ENCODE results near the gene GPT2. TPM values are rescaled to one million over a fixed set of nuclear protein-coding genes. Genes with fewer than 3 reads are reported as not detected.
A peak's percentile ranks its signal among the peaks of the same experiment; 100 is the strongest.

GPT2 gene
- total and polyA plus RNA-seq, 2 donors (not counting 3 experiments of a cell fraction or from before 2014, with no cell fraction given), result 10.8 to 17.9 TPM

DNA sequence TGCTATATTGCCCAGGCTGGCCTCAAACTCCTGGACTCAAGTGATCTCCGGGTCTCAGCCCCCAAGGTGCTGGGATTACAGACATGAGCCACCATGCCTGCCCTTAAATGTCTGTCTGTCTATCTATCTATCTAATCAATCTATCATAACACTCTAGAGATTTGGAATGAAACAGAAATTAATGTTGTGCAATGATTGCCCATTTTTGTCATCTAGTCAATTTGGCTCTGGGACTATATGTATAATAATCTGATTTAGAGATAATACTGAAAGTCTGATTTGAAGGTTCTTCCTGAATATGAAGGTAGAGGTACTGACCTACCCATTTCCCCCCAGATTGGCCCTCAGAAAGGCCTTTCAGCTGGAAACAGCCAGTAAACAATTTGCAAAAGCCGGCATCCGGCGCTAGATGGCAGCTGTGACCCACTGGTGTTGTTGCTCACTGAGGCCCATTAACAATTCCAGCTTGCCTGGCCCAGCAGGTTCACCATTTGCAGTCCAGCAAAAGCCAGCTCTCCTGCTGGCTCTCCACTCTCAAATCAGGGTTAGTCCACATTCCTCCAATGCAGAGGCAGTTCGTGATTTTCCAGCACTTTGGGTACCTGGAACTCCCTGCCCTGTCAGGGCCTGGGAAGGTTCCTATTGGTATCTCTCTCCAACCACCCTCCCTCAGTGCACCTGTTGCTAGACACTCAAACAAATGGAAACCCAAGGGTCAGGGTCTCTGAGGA is 30.3 kb upstream of the GPT2 start:
- Histone ChIP-seq H3K4me3 (replicated peaks in 1 of 3; ENCODE audit: insufficient read depth in 1 of 3, low read depth in 1 of 3, low read length in 3 of 3) (no peak overlapping the region), H3K4me1 (ENCODE audit: control insufficient read depth, extremely low read depth, insufficient read depth, low read length) (no peaks in the 10 kb centered on the region), H3K27ac (ENCODE audit: insufficient read depth, low read depth, low read length) (no peak overlapping the region), H3K9ac (replicated peaks; ENCODE audit: extremely low read depth, insufficient read depth, low read length) (no peak overlapping the region), H3K36me3 (ENCODE audit: control insufficient read depth in 2 of 2, extremely low read depth in 1 of 2, insufficient read depth in 2 of 2, low read length in 2 of 2) (no peaks in the 10 kb centered on the region), H4K20me1 (replicated peaks; ENCODE audit: control insufficient read depth, extremely low read depth, insufficient read depth, low read length) (no peaks in the 10 kb centered on the region), H3K4me2 (ENCODE audit: insufficient read depth, low read length) (no peak overlapping the region), H2AFZ (ENCODE audit: low read depth, low read length) (no peak overlapping the region), H3K9me1 (replicated peaks; ENCODE audit: control insufficient read depth, extremely low read depth, insufficient read depth, low read length) (no peaks in the 10 kb centered on the region), H3K79me2 (ENCODE audit: control insufficient read depth, insufficient read depth, low read length) (no peaks in the 10 kb centered on the region), H3K27me3 (ENCODE audit: control insufficient read depth in 2 of 2, insufficient read depth in 2 of 2, low read length in 2 of 2) (peaks cover 0 to 4% of the 10 kb centered on the region in 2 experiments), H3K9me3 (replicated peaks; ENCODE audit: control insufficient read depth, insufficient read depth, low read length) (no peaks in the 10 kb centered on the region)
- TF ChIP-seq POLR2A (IDR thresholded peaks at IDR 0.05; ENCODE audit: low read depth, low read length), result no peak
- TF ChIP-seq, protein P1, sequence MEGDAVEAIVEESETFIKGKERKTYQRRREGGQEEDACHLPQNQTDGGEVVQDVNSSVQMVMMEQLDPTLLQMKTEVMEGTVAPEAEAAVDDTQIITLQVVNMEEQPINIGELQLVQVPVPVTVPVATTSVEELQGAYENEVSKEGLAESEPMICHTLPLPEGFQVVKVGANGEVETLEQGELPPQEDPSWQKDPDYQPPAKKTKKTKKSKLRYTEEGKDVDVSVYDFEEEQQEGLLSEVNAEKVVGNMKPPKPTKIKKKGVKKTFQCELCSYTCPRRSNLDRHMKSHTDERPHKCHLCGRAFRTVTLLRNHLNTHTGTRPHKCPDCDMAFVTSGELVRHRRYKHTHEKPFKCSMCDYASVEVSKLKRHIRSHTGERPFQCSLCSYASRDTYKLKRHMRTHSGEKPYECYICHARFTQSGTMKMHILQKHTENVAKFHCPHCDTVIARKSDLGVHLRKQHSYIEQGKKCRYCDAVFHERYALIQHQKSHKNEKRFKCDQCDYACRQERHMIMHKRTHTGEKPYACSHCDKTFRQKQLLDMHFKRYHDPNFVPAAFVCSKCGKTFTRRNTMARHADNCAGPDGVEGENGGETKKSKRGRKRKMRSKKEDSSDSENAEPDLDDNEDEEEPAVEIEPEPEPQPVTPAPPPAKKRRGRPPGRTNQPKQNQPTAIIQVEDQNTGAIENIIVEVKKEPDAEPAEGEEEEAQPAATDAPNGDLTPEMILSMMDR (IDR thresholded peaks at IDR 0.05; ENCODE audit: extremely low read depth in 1 of 2, insufficient read depth in 1 of 2, low read depth in 1 of 2, low read length in 2 of 2), result peak; percentile 75 to 81
- TF ChIP-seq POLR2AphosphoS5 (IDR thresholded peaks at IDR 0.05; ENCODE audit: insufficient read depth, low read depth, low read length), result no peak
- CTCF ChIA-PET, result interaction anchor here (0.6 to 7.6 kb wide), 38 partner anchors 8 to 1777 kb away, joined by 3 to 401 read pairs (median 5); partner anchors contain the start of genes C16orf87 and GPT2
- POLR2A ChIA-PET, result no interaction called here
- BruUV-seq (replicated peaks), result no TSS peak
- peak; percentile 71 for DNase-seq (ENCODE audit: low read depth, low spot score)
- intact Hi-C loops (cut with micrococcal nuclease) (loop anchor here (1.0 kb wide), 3 partner anchors 30 to 75 kb away; partner anchors contain the start of gene GPT2), dilution Hi-C loops (cut with MboI; ENCODE audit: extremely low pct_ligation_motif_present, low sequenced_read_pairs) (no loop called here)
- FAIRE-seq, result peak; percentile 94

DNA sequence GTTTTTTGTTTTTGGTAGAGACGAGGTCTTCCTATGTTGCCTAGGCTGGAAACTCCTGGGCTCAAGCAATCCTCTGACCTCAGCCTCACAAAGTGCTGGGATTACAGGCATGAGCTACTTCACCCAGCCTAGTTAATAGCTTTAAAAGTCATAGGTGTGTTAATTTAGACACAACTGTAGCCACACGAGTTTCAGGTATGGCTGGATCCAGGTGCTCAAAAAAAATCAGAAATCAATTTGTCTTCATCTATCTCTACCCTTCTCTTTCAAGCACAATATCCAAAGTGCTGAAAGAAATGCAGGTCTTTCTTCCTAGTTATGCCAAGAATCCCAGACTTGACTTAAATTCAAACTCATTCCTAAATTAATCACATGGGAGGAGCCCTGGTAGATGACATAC is 29.3 kb upstream of the GPT2 start:
- BruUV-seq (replicated peaks), result no TSS peak
- Histone ChIP-seq H3K79me2 (ENCODE audit: control insufficient read depth, insufficient read depth, low read length) (no peaks in the 10 kb centered on the region), H4K20me1 (replicated peaks; ENCODE audit: control insufficient read depth, extremely low read depth, insufficient read depth, low read length) (no peaks in the 10 kb centered on the region), H3K4me2 (ENCODE audit: insufficient read depth, low read length) (no peak overlapping the region), H3K9me3 (replicated peaks; ENCODE audit: control insufficient read depth, insufficient read depth, low read length) (no peaks in the 10 kb centered on the region), H3K27me3 (ENCODE audit: control insufficient read depth in 2 of 2, insufficient read depth in 2 of 2, low read length in 2 of 2) (no peaks in the 10 kb centered on the region), H3K4me3 (replicated peaks in 1 of 3; ENCODE audit: insufficient read depth in 1 of 3, low read depth in 1 of 3, low read length in 3 of 3) (no peak overlapping the region), H2AFZ (ENCODE audit: low read depth, low read length) (no peak overlapping the region), H3K9ac (replicated peaks; ENCODE audit: extremely low read depth, insufficient read depth, low read length) (no peak overlapping the region), H3K36me3 (ENCODE audit: control insufficient read depth in 2 of 2, extremely low read depth in 1 of 2, insufficient read depth in 2 of 2, low read length in 2 of 2) (no peaks in the 10 kb centered on the region), H3K9me1 (replicated peaks; ENCODE audit: control insufficient read depth, extremely low read depth, insufficient read depth, low read length) (no peaks in the 10 kb centered on the region), H3K4me1 (ENCODE audit: control insufficient read depth, extremely low read depth, insufficient read depth, low read length) (no peaks in the 10 kb centered on the region), H3K27ac (ENCODE audit: insufficient read depth, low read depth, low read length) (no peak overlapping the region)
- TF ChIP-seq EZH2 (IDR thresholded peaks at IDR 0.05; ENCODE audit: borderline replicate concordance, low read depth, low read length, severe bottlenecking), result no peak
- TF ChIP-seq MYC (IDR thresholded peaks at IDR 0.05; ENCODE audit: low read depth, low read length), result no peak
- no peak for TF ChIP-seq JUN (IDR thresholded peaks at IDR 0.05; ENCODE audit: borderline replicate concordance, insufficient read depth, insufficient read length, low read depth)
- TF ChIP-seq FOS (IDR thresholded peaks at IDR 0.05; ENCODE audit: borderline replicate concordance, insufficient read depth, low read length), result no peak
- TF ChIP-seq, protein P1 (IDR thresholded peaks at IDR 0.05; ENCODE audit: extremely low read depth in 1 of 2, insufficient read depth in 1 of 2, low read depth in 1 of 2, low read length in 2 of 2), result no peak
- no peak for TF ChIP-seq POLR2A (IDR thresholded peaks at IDR 0.05; ENCODE audit: low read depth, low read length)
- TF ChIP-seq, protein P2, sequence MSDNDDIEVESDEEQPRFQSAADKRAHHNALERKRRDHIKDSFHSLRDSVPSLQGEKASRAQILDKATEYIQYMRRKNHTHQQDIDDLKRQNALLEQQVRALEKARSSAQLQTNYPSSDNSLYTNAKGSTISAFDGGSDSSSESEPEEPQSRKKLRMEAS (IDR thresholded peaks at IDR 0.05; ENCODE audit: insufficient read depth, insufficient read length), result no peak
- no peak for TF ChIP-seq POLR2AphosphoS5 (IDR thresholded peaks at IDR 0.05; ENCODE audit: insufficient read depth, low read depth, low read length)
- TF ChIP-seq GATA2 (IDR thresholded peaks at IDR 0.05; ENCODE audit: insufficient read depth, insufficient read length, low read depth, low read length), result no peak
- FAIRE-seq, result no peak
- CTCF ChIA-PET, result interaction anchor here (0.7 to 7.6 kb wide), 11 partner anchors 8 to 1310 kb away, joined by 3 to 401 read pairs (median 15); partner anchors contain the start of gene GPT2
- no peak for DNase-seq (ENCODE audit: low read depth, low spot score)
- dilution Hi-C loops (cut with MboI; ENCODE audit: extremely low pct_ligation_motif_present, low sequenced_read_pairs), result no loop called here
- intact Hi-C loops (cut with micrococcal nuclease), result loop anchor here (1.0 kb wide), 3 partner anchors 29 to 74 kb away; partner anchors contain the start of gene GPT2
- POLR2A ChIA-PET, result no interaction called here

Measured in endothelial cell of umbilical vein (primary cell).